ENCODE results near the gene TXLNB. TPM values are rescaled to one million over a fixed set of nuclear protein-coding genes. Genes with fewer than 3 reads are reported as not detected.

TXLNB gene
- total RNA-seq, 1 donor from 2014 or later, result 137 TPM

DNA sequence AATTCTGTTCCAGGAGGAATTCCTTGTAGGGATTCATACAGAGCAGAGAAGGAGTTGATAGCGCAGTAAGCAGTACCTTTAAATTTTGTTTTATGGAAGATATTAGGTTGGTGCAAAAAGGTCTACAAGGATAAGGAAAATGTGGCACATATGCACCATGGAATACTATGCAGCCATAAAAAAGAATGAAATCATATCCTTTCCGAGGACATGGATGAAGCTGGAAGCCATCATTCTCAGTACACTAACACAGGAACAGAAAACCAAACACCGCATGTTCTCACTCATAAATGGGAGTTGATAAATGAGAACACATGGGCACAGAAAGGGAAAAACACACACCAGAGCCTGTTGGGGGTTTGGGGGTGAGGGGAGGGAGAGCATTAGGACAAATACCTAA is 37.4 kb upstream of the TXLNB start:
- Histone ChIP-seq H3K9me3 (replicated peaks) (no peaks in the 10 kb centered on the region), H3K4me1 (peaks cover 6% of the 10 kb centered on the region), H3K36me3 (no peaks in the 10 kb centered on the region), H3K27me3 (ENCODE audit: low read depth) (no peaks in the 10 kb centered on the region), H3K4me3 (no peak overlapping the region), H3K27ac (replicated peaks) (no peak overlapping the region)
- intact Hi-C loops (cut with micrococcal nuclease), result no loop called here
- TF ChIP-seq, protein P1, sequence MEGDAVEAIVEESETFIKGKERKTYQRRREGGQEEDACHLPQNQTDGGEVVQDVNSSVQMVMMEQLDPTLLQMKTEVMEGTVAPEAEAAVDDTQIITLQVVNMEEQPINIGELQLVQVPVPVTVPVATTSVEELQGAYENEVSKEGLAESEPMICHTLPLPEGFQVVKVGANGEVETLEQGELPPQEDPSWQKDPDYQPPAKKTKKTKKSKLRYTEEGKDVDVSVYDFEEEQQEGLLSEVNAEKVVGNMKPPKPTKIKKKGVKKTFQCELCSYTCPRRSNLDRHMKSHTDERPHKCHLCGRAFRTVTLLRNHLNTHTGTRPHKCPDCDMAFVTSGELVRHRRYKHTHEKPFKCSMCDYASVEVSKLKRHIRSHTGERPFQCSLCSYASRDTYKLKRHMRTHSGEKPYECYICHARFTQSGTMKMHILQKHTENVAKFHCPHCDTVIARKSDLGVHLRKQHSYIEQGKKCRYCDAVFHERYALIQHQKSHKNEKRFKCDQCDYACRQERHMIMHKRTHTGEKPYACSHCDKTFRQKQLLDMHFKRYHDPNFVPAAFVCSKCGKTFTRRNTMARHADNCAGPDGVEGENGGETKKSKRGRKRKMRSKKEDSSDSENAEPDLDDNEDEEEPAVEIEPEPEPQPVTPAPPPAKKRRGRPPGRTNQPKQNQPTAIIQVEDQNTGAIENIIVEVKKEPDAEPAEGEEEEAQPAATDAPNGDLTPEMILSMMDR (IDR thresholded peaks at IDR 0.05; ENCODE audit: borderline replicate concordance), result no peak
- DNase-seq, result no peak

DNA sequence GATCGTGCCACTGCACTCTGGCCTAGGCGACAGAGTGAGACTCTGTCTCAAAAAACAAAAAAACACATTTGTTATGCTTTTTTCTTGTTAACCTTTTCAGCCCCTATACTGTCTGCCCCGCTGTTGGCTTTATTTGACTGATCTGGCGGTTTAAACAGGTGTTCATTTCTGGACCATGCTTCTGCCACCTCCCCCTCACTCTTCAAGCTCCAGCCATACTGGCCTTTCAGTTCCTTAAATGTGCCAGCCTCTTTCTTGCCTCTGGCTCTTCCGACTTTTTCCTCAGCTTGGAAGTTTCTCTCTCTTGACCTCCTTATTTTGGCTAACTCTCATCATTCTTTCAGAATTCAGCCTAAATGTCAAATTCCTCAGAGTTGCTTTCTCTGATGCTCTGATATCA is 35.2 kb upstream of the TXLNB start:
- Histone ChIP-seq H3K4me3 (no peak overlapping the region), H3K36me3 (no peaks in the 10 kb centered on the region), H3K4me1 (peaks cover 11% of the 10 kb centered on the region), H3K27ac (replicated peaks) (no peak overlapping the region), H3K27me3 (ENCODE audit: low read depth) (no peaks in the 10 kb centered on the region), H3K9me3 (replicated peaks) (no peaks in the 10 kb centered on the region)
- intact Hi-C loops (cut with micrococcal nuclease), result no loop called here
- TF ChIP-seq, protein P1 (IDR thresholded peaks at IDR 0.05; ENCODE audit: borderline replicate concordance), result no peak
- no peak for DNase-seq

DNA sequence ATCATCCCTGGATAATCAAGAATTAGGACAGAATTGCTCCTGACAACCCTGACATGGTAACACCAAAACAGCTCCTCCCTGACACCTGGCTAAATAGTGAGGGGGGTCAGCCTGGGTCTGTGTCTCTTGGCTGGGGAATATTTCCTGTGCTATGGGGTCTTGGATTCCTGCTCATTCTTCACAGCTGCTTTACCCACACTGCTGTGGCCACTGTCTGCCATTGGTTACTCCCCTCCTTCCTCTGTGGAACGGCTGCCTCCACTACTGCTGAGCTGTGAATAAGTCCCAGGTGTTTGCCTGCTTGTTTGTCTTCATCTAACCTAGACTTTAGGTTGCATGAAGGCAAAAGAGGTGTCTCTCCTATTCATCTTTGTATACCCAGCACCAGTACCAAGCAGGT is 33.9 kb upstream of the TXLNB start:
- no peak for DNase-seq
- Histone ChIP-seq H3K4me1 (peaks cover 11% of the 10 kb centered on the region), H3K27me3 (ENCODE audit: low read depth) (no peaks in the 10 kb centered on the region), H3K9me3 (replicated peaks) (no peaks in the 10 kb centered on the region), H3K27ac (replicated peaks) (no peak overlapping the region), H3K4me3 (no peak overlapping the region), H3K36me3 (no peaks in the 10 kb centered on the region)
- intact Hi-C loops (cut with micrococcal nuclease), result no loop called here
- TF ChIP-seq, protein P1 (IDR thresholded peaks at IDR 0.05; ENCODE audit: borderline replicate concordance), result no peak

DNA sequence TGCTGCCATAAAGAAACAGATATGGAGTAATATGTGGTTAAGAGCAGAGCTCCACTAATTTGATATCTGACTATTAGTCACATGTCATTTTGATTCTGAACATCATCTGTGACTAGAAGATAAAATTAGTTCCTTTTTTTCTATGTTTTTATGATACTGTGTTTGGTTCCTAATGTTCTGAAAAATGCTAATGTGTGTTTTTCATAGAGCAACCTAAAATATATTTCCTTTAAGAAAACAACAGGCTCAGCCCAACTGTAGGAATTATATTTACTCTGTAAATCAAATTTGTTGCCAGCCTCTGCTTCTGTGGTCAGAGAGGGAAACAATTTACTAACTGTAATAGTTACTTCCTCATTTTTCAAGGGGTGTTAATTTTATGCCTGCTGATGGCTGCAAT is 33.3 kb upstream of the TXLNB start:
- H3K4me1 ChIP-seq, result peaks cover 11% of the 10 kb centered on the region
- no peaks in the 10 kb centered on the region for H3K27me3 ChIP-seq (ENCODE audit: low read depth)
- no peaks in the 10 kb centered on the region for H3K9me3 ChIP-seq (replicated peaks)
- TF ChIP-seq, protein P1 (IDR thresholded peaks at IDR 0.05; ENCODE audit: borderline replicate concordance), result no peak
- H3K27ac ChIP-seq (replicated peaks), result peak overlapping the region; percentile 13
- DNase-seq, result no peak
- H3K4me3 ChIP-seq, result no peak overlapping the region
- intact Hi-C loops (cut with micrococcal nuclease), result no loop called here
- H3K36me3 ChIP-seq, result no peaks in the 10 kb centered on the region

DNA sequence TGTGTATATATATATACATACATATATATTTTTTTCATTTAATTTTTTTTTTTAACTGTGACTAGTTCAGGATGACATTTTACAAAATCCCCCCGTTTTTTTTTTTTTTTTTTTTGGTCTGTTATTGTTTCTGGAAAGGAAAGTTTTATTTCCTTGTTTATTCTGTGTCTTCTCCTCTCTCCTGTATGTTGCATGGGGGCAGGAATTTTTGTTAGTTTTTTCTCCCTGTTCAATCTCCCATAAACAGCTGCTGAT is 32.4 kb upstream of the TXLNB start:
- peak overlapping the region; percentile 45 for H3K4me3 ChIP-seq
- TF ChIP-seq, protein P1 (IDR thresholded peaks at IDR 0.05; ENCODE audit: borderline replicate concordance), result no peak
- no peaks in the 10 kb centered on the region for H3K9me3 ChIP-seq (replicated peaks)
- H3K4me1 ChIP-seq, result peaks cover 11% of the 10 kb centered on the region
- intact Hi-C loops (cut with micrococcal nuclease), result no loop called here
- H3K27ac ChIP-seq (replicated peaks), result peak overlapping the region; percentile 78
- no peaks in the 10 kb centered on the region for H3K36me3 ChIP-seq
- no peaks in the 10 kb centered on the region for H3K27me3 ChIP-seq (ENCODE audit: low read depth)
- DNase-seq, result no peak
